GM21717 (cell line): ENCODE results near the gene GSTA1.
"Not testable (repeated sequence)": the region's sequence is repeated elsewhere in the genome, so short reads cannot be mapped to it uniquely, and the experiment has no call there.

Experiments used
- ATAC-seq: cut with Tn5 transposase; IDR thresholded peaks from one replicate; pipeline ENCODE4 v1.9.1; 2021; ENCODE audit warnings: mild to moderate bottlenecking, moderate library complexity; ENCODE audit not compliant: unreplicated experiment

Gene GSTA1

GRCh38 chr6:52809777-52810176, 6.2 kb upstream of the GSTA1 start:
- not testable (repeated sequence) for ATAC-seq

GRCh38 chr6:52808660-52809059, 5.0 kb upstream of the GSTA1 start:
- ATAC-seq: no peak

GRCh38 chr6:52802806-52803205, 810 bp downstream of the GSTA1 start:
- ATAC-seq: no peak

DNA sequence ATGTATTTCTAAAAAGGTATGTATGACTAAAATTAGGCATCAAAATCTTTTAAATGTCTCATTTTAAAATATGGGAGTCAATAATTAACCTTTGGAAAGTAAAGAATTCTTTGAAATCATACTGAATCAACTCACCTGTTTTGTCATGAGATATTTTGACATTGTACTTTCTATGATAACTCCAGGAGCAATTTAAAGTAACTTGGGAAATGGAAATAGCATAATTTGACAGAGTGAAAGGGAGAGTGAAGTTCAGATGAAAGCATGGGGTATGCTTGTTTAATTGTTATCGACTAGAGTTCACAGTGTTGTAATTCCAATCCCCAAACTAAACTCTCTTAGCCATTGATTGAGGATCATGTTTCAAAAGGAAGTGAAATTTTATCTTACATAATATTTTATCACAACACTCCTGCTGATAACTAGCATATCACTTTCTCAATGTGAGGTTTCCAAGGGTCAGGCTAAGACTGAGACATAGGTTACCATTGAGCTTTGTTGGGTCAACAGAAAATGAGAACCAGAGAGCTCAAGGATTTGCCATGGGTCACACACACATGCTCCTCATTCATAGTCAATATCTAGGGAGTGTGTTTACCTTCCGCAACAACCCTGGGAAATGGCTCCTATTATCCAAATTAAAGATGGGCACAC, 2.3 kb downstream of the GSTA1 start:
- no peak for ATAC-seq

DNA sequence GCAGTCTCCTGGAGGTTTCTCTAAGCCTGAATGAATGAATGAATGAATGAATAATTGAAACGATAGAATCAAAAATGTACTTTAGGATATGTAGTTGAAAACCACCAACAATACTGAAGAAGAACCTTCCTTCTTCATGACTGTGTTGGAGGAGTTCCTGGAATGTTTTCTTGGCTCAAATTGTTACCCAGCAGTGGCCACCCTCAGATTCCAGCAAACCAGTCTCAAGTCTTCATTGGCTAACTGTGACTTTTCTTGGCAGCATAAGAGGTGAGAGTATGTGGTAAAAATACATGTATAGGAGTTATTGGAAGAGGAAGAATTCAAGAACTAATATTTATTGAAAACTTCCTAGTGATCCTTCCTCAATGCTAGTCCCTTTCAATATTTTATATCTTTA, 4.3 kb downstream of the GSTA1 start:
- ATAC-seq: not testable (repeated sequence)

- ATAC-seq: not testable (repeated sequence)
Observed at GRCh38 chr6:52794366-52794765, 9.2 kb downstream of the GSTA1 start.

DNA sequence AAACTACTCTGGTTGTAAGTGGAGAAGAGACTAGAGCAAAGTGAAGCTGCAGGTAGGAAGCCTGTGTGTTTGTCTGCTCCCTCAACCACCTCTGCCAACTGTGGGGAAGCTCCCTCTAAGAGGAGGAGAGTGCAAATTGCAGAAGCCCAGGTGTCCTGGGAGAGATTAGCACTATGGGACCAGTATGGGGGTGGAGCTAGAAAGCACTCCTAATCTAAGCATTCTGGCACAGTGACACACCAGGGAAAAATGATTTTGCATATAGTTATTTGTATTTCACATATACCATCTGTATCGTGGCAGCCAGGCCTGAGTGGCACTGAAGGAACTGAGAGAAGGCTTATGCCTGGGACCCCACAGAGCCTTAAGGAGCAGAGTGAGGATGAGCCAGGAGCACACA, 12.8 kb downstream of the GSTA1 start:
- no peak for ATAC-seq

GRCh38 chr6:52789658-52790057, 14.0 kb downstream of the GSTA1 start:
- not testable (repeated sequence) for ATAC-seq

DNA sequence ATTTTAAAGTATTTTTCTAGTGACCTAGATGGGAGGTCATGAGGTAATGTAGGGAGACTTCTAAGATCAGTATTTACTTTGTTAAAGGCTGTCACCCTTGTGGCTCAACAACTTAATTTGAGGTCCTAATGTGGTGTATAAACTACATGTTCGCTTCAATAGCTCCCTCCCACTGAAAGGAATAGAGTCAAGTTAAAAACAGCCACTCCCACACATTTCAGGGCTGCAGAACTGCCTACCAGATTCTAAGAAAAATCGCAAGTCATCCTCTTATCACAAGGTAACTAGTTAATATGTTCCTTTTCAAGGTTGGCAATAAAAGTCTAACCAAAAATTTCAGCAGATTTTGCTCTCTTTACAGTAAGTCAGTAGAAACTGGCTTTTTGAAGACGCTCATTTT, 15.1 kb downstream of the GSTA1 start:
- no peak for ATAC-seq

DNA sequence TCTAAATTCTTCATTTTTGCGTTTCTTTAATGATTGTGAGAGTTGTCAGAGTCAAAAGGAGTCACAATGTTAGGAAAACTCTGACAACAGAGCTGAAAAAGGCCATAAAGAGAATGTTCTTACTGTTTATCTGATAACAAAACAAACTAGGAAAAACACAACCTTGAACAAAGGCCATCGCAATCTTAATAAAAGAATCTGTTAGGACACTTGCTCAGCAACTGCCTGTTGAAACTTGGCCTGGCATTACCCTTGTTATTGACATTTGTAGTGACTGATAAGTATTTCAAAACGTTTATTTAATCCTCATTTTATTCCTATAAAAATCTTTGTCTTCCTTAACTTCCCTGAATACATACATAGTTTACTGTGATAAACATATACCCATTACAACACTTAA, 15.7 kb downstream of the GSTA1 start:
- ATAC-seq: no peak

GRCh38 chr6:52786249-52786956, 17.2 kb downstream of the GSTA1 start:
- no peak for ATAC-seq

- not testable (repeated sequence) for ATAC-seq
Observed at GRCh38 chr6:52782696-52783274, 20.8 kb downstream of the GSTA1 start.

- ATAC-seq: not testable (repeated sequence)
Observed at GRCh38 chr6:52782209-52782608, 21.4 kb downstream of the GSTA1 start.

GRCh38 chr6:52779237-52779636, 24.4 kb downstream of the GSTA1 start:
- no peak for ATAC-seq

- not testable (repeated sequence) for ATAC-seq
Observed at GRCh38 chr6:52776711-52777351, 26.8 kb downstream of the GSTA1 start.

GRCh38 chr6:52769399-52769798, 34.2 kb downstream of the GSTA1 start:
- not testable (repeated sequence) for ATAC-seq

- not testable (repeated sequence) for ATAC-seq
Observed at GRCh38 chr6:52767658-52768057, 36.0 kb downstream of the GSTA1 start.

- ATAC-seq: not testable (repeated sequence)
Observed at GRCh38 chr6:52763322-52763916, 40.2 kb downstream of the GSTA1 start, which contains the start of gene GSTA2. Gene GSTA2, minus strand, starts transcription at chr6:52763475. Its CDS starts 5,528 bp downstream, at chr6:52757947.

DNA sequence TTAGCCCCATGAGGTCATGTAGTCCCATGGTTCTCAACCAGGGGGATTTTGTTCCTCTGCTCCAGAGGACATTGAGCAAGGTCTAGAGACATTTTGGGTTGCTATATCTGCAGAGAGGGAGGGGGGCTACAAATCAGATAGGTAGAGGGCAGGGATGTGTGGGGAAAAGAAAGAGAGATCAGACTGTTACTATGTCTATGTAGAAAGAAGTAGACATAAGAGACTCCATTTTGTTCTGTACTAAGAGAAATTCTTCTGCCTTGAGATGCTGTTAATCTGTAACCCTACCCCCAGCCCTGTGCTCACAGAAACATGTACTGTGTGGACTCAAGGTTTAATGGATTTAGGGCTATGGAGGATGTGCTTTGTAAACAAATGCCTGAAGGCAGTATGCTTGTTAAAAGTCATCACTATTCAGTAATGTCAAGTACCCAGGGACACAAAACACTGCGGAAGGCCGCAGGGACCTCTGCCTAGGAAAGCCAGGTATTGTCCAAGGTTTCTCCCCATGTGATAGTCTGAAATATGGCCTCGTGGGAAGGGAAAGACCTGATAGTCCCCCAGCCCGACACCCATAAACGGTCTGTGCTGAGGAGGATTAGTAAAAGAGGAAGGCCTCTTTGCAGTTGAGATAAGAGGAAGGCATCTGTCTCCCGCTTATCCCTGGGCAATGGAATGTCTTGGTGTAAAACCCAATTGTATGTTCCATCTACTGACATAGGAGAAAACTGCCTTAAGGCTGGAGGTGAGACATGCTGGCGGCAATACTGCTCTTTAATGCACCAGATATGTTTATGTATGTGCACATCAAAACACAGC, 41.7 kb downstream of the GSTA1 start:
- ATAC-seq: not testable (repeated sequence)

- ATAC-seq: no peak
Observed at GRCh38 chr6:52760105-52760765, 43.4 kb downstream of the GSTA1 start.
